ENCODE measurements around the gene EIF2S3B.

DNA sequence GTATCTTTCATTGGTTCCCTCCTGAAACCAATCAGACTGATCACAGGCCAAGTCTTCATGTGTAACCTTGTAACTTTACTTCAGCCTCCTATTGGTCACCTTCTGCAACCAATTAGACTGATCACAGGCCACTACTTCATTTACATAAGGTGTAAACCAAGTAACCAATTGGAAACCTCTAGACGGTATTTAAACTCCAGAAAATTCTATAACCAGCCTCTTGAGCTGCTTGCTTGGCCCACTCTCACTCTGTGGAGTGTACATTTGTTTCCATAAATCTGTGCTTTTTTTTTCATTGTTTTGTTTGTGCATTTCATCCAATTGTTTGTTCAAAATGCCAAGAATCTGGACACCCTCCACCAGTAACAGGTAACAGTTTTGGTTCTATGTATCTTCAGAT is 47.5 kb downstream of the EIF2S3B start:
- TF ChIP-seq, protein P1, sequence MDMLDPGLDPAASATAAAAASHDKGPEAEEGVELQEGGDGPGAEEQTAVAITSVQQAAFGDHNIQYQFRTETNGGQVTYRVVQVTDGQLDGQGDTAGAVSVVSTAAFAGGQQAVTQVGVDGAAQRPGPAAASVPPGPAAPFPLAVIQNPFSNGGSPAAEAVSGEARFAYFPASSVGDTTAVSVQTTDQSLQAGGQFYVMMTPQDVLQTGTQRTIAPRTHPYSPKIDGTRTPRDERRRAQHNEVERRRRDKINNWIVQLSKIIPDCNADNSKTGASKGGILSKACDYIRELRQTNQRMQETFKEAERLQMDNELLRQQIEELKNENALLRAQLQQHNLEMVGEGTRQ (IDR thresholded peaks at IDR 0.05; ENCODE audit: borderline replicate concordance, low read depth, low read length) = no peak
- TF ChIP-seq, protein P2, sequence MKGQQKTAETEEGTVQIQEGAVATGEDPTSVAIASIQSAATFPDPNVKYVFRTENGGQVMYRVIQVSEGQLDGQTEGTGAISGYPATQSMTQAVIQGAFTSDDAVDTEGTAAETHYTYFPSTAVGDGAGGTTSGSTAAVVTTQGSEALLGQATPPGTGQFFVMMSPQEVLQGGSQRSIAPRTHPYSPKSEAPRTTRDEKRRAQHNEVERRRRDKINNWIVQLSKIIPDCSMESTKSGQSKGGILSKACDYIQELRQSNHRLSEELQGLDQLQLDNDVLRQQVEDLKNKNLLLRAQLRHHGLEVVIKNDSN (IDR thresholded peaks at IDR 0.05; ENCODE audit: borderline replicate concordance, low read depth) = no peak
- TF ChIP-seq JUND (IDR thresholded peaks at IDR 0.05) (no peak), EP300 (IDR thresholded peaks at IDR 0.05; ENCODE audit: borderline replicate concordance in 1 of 2, low read depth in 1 of 2, low read length in 1 of 2) (no peak), NRF1 (IDR thresholded peaks at IDR 0.05; ENCODE audit: low read depth, low read length) (no peak), FOXJ3 (CRISPR knock-in tag; IDR thresholded peaks at IDR 0.05) (no peak), POLR2AphosphoS5 (IDR thresholded peaks at IDR 0.05; ENCODE audit: low read depth, low read length) (no peak), MXI1 (IDR thresholded peaks at IDR 0.05; ENCODE audit: low read depth, low read length) (no peak), YY1 (IDR thresholded peaks at IDR 0.05; ENCODE audit: low read depth) (no peak), TCF12 (IDR thresholded peaks at IDR 0.05) (no peak), CHD2 (IDR thresholded peaks at IDR 0.05; ENCODE audit: low read length, partially characterized antibody) (no peak)
- TF ChIP-seq, protein P3, sequence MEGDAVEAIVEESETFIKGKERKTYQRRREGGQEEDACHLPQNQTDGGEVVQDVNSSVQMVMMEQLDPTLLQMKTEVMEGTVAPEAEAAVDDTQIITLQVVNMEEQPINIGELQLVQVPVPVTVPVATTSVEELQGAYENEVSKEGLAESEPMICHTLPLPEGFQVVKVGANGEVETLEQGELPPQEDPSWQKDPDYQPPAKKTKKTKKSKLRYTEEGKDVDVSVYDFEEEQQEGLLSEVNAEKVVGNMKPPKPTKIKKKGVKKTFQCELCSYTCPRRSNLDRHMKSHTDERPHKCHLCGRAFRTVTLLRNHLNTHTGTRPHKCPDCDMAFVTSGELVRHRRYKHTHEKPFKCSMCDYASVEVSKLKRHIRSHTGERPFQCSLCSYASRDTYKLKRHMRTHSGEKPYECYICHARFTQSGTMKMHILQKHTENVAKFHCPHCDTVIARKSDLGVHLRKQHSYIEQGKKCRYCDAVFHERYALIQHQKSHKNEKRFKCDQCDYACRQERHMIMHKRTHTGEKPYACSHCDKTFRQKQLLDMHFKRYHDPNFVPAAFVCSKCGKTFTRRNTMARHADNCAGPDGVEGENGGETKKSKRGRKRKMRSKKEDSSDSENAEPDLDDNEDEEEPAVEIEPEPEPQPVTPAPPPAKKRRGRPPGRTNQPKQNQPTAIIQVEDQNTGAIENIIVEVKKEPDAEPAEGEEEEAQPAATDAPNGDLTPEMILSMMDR (IDR thresholded peaks at IDR 0.05) = no peak
- TF ChIP-seq, protein P4, sequence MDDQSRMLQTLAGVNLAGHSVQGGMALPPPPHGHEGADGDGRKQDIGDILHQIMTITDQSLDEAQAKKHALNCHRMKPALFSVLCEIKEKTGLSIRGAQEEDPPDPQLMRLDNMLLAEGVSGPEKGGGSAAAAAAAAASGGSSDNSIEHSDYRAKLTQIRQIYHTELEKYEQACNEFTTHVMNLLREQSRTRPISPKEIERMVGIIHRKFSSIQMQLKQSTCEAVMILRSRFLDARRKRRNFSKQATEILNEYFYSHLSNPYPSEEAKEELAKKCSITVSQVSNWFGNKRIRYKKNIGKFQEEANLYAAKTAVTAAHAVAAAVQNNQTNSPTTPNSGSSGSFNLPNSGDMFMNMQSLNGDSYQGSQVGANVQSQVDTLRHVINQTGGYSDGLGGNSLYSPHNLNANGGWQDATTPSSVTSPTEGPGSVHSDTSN (IDR thresholded peaks at IDR 0.05) = no peak
- TF ChIP-seq, protein P5, sequence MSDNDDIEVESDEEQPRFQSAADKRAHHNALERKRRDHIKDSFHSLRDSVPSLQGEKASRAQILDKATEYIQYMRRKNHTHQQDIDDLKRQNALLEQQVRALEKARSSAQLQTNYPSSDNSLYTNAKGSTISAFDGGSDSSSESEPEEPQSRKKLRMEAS (IDR thresholded peaks at IDR 0.05; ENCODE audit: low read depth) = no peak

Data from SK-N-SH (cell line).